MM.1S (cell line): Measurements from ENCODE around the gene GPRC5C.
"Not testable (repeated sequence)": the region's sequence is repeated elsewhere in the genome, so short reads cannot be mapped to it uniquely, and the experiment has no call there.

Experiments used
- EZH2 ChIP-seq: fragments of 300-600 bp; sonication (generic); optimal IDR thresholded peaks from 2 replicates; pipeline ENCODE3; 2017; ENCODE audit warnings: low read depth, mild to moderate bottlenecking, antibody characterized with exemption, low read length, mixed read lengths
- EZH2phosphoT487 ChIP-seq: fragments of 300-600 bp; sonication (generic); IDR thresholded peaks from 2 replicates; pipeline ENCODE4 v1.6.1; 2018; ENCODE audit warnings: antibody characterized with exemption, low read length
- TF ChIP-seq, protein P1 (sequence below): fragments of 300-600 bp; sonication (generic); IDR thresholded peaks from 2 replicates; pipeline ENCODE4 v1.5.1; 2016; ENCODE audit warnings: antibody characterized with exemption, low read length, mixed read lengths

DNA sequence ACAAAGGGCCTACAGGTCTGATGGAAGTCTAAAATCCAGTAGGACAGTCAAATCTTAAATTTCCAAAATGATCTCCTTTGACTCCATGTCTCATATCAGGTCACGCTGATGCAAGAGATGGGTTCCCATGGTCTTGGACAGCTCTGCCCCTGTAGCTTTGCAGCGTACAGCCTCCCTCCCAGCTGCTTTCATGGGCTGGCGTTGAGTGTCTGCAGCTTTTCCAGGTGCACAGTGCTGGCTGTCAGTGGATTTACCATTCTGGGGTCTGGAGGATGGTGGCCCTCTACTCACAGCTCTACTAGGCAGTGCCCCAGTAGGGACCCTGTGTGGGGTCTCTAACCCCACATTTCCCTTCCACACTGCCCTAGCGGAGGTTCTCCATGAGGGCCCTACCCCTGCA is 56.4 kb downstream of the GPRC5C start:
- TF ChIP-seq, protein P1, sequence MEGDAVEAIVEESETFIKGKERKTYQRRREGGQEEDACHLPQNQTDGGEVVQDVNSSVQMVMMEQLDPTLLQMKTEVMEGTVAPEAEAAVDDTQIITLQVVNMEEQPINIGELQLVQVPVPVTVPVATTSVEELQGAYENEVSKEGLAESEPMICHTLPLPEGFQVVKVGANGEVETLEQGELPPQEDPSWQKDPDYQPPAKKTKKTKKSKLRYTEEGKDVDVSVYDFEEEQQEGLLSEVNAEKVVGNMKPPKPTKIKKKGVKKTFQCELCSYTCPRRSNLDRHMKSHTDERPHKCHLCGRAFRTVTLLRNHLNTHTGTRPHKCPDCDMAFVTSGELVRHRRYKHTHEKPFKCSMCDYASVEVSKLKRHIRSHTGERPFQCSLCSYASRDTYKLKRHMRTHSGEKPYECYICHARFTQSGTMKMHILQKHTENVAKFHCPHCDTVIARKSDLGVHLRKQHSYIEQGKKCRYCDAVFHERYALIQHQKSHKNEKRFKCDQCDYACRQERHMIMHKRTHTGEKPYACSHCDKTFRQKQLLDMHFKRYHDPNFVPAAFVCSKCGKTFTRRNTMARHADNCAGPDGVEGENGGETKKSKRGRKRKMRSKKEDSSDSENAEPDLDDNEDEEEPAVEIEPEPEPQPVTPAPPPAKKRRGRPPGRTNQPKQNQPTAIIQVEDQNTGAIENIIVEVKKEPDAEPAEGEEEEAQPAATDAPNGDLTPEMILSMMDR = not testable (repeated sequence)
- TF ChIP-seq EZH2, EZH2phosphoT487: not testable (repeated sequence)
